ENCODE measurements around the gene WRNIP1. TPM values are rescaled to one million over a fixed set of nuclear protein-coding genes. Genes with fewer than 3 reads are reported as not detected.

The WRNIP1 gene
- total and polyA plus RNA-seq, 9 of the 15 experiments (the other 6 are each of a cell fraction or from before 2014, with no cell fraction given): 13.2 to 63.6 (median 48.6) TPM

DNA sequence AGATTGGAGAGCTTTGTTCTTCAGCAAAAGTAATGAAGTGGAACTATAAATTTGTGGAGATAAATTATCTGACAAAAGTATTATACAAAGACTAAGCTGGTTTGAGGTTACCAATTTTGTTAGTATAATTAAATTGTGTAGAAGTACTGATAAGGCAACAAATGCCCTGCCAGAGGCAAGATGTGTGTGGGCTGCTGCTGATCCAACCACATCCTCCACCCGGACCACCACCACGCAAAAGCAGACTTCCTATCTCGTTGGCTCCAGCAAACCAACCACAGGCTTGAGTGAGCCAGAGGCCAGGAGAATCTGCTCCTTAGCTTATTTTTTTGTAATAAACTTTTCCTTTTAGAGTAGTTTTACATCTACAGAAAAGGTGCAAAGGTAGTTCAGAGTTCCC, 13.3 kb upstream of the WRNIP1 start (continued):
- TF ChIP-seq, protein P1, sequence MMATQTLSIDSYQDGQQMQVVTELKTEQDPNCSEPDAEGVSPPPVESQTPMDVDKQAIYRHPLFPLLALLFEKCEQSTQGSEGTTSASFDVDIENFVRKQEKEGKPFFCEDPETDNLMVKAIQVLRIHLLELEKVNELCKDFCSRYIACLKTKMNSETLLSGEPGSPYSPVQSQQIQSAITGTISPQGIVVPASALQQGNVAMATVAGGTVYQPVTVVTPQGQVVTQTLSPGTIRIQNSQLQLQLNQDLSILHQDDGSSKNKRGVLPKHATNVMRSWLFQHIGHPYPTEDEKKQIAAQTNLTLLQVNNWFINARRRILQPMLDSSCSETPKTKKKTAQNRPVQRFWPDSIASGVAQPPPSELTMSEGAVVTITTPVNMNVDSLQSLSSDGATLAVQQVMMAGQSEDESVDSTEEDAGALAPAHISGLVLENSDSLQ (IDR thresholded peaks at IDR 0.05): no peak
- TF ChIP-seq, protein P2, sequence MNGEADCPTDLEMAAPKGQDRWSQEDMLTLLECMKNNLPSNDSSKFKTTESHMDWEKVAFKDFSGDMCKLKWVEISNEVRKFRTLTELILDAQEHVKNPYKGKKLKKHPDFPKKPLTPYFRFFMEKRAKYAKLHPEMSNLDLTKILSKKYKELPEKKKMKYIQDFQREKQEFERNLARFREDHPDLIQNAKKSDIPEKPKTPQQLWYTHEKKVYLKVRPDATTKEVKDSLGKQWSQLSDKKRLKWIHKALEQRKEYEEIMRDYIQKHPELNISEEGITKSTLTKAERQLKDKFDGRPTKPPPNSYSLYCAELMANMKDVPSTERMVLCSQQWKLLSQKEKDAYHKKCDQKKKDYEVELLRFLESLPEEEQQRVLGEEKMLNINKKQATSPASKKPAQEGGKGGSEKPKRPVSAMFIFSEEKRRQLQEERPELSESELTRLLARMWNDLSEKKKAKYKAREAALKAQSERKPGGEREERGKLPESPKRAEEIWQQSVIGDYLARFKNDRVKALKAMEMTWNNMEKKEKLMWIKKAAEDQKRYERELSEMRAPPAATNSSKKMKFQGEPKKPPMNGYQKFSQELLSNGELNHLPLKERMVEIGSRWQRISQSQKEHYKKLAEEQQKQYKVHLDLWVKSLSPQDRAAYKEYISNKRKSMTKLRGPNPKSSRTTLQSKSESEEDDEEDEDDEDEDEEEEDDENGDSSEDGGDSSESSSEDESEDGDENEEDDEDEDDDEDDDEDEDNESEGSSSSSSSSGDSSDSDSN (IDR thresholded peaks at IDR 0.05; ENCODE audit: borderline replicate concordance in 1 of 2, low read depth in 2 of 2, low read length in 2 of 2): 0 out of 4 replicates have a peak, but pooled peaks of 1 of the 2 experiments have one; percentile 27
- TF ChIP-seq TAL1 (IDR thresholded peaks at IDR 0.05) (peak; percentile 63), ZNF175 (CRISPR knock-in tag; IDR thresholded peaks at IDR 0.05; ENCODE audit: low read depth) (0 out of 2 replicates have a peak, but pooled peaks have one; percentile 44), NR2F6 (CRISPR knock-in tag; IDR thresholded peaks at IDR 0.05) (no peak), MTA1 (IDR thresholded peaks at IDR 0.05; ENCODE audit: borderline replicate concordance) (no peak), KAT8 (IDR thresholded peaks at IDR 0.05; ENCODE audit: low read depth) (no peak)
- TF ChIP-seq, protein P3, sequence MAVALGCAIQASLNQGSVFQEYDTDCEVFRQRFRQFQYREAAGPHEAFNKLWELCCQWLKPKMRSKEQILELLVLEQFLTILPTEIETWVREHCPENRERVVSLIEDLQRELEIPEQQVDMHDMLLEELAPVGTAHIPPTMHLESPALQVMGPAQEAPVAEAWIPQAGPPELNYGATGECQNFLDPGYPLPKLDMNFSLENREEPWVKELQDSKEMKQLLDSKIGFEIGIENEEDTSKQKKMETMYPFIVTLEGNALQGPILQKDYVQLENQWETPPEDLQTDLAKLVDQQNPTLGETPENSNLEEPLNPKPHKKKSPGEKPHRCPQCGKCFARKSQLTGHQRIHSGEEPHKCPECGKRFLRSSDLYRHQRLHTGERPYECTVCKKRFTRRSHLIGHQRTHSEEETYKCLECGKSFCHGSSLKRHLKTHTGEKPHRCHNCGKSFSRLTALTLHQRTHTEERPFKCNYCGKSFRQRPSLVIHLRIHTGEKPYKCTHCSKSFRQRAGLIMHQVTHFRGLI (CRISPR knock-in tag; IDR thresholded peaks at IDR 0.05): no peak
- TF ChIP-seq, protein P4, sequence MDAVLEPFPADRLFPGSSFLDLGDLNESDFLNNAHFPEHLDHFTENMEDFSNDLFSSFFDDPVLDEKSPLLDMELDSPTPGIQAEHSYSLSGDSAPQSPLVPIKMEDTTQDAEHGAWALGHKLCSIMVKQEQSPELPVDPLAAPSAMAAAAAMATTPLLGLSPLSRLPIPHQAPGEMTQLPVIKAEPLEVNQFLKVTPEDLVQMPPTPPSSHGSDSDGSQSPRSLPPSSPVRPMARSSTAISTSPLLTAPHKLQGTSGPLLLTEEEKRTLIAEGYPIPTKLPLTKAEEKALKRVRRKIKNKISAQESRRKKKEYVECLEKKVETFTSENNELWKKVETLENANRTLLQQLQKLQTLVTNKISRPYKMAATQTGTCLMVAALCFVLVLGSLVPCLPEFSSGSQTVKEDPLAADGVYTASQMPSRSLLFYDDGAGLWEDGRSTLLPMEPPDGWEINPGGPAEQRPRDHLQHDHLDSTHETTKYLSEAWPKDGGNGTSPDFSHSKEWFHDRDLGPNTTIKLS (IDR thresholded peaks at IDR 0.05; ENCODE audit: borderline replicate concordance, low read depth): no peak
